GM19438 (cell line): ENCODE measurements around the gene PLD5.
"Not testable (repeated sequence)": the region's sequence is repeated elsewhere in the genome, so short reads cannot be mapped to it uniquely, and the experiment has no call there.

Experiments
- ATAC-seq: cut with Tn5 transposase; IDR thresholded peaks from one replicate; pipeline ENCODE4 v1.9.1; 2021; ENCODE audit warnings: low read depth; ENCODE audit not compliant: unreplicated experiment

PLD5 gene

DNA sequence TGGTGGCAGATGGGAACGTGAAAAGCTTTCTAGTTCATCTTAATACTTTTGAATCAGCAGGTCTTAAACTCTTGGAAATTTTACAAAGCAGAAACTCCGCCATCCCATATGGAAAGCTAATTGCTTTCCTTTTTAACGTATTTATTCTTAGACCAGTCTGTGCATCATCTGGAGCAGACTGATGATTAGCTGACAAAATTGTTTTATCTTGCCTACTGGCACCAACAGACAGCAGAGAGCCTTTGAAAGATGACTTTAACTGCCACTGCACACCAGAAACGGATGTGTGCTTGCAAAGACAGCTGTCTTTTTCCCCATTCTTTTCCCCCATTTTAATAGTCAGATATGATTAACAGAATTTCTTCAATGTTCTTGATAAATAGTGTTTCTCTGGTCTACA is 97.0 kb downstream of the PLD5 start:
- ATAC-seq, result no peak

DNA sequence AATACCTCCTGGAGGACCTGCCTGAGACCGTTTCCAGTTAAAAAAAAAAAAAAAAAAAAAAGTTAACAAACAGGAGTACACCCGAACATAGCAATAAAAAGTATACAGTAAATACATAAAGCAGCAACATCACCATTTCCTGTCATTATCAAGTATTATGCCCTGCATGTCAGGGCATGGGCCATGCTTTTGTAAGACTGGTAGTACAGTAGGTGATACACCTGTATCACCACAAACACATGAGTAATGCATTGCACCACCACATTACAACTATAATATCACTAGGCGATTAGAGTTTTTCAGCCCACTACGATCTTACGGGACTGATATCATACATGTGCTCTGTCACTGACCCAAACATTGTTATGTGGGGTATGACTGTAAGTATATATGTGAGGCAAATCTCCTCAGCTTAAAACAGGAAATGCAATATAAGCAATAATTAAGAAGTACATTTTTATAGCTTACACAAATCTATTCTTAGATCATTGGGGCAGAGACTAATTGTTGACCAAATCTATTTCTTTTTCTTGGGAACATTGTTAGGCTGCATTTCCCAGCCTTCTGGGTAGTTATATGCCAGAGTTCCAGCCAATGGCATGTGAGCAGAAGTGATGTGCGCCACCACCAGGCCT is 98.1 kb downstream of the PLD5 start:
- no peak for ATAC-seq

DNA sequence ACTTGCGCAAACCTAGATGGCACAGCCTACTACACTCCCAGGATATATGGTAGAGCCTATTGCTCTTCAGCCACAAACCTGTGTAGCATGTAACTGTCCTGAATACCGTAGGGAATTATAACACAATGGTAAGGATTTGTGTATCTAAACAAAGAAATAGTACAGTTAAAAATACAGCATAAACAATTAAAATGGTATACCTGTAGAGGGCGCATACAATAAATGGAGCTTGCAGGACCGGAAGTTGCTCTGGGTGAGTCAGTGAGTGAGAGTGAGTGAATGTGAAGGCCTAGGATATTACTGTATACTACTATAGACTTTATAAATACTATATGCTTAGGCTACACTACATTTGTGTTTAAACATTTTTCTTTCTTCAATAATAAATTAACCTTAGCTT is 99.3 kb downstream of the PLD5 start:
- no peak for ATAC-seq

DNA sequence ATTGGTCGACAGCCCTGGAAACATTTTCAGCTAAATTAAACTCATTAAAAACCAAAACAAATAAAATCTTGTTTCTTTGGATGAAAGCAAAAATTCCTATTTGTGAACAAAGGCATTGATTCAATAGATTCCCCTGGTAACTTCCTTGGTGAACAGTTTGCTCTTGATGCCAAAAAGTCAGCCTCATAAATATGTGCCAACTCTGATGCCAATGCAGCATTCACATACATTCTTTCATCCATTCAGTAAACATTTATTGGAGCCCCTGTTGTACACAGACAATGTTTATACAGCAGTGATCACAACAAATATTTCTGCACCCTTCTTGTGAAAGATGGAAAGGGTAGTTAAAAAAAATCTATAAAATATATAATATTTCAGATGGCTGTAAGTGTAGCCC is 107.8 kb downstream of the PLD5 start:
- ATAC-seq, result no peak

DNA sequence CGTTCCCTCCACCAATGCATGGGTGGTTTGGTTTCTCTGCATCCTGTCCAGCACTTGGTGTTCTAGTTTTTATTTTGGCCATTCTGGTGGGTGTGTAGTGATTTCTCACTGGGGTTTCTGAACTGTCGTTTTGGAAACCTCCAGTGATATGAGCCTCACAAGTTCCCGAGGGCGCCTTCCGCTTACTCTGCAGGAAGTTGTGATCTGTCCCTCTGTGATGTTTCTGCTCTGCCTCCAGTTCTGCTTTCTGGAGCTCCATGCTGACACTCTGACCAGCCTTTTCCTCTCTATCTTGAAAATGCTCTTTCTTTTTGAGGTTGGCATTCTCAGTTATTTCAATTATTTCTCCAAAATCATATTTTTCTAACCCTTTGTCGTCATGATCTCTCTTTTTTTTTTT is 111.6 kb downstream of the PLD5 start:
- no peak for ATAC-seq

DNA sequence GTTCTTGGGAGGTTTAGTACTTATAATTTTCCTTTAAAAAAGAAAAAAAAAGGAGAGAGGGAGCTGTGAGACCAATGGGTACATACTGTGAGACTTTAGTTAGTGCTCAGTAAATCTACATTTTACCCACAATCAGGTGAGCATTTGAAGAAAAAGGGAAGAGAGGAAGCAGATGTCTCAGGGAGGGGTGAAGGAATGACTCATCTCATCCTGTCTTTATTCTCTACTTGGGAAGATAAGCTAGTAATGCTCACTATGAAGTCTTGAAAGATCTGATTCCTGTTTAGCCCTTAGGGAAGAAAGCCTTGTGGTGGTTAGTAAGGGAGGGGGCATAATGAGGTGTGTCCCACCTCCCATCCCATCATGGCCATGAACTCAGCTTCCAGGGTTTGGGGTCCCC is 112.6 kb downstream of the PLD5 start:
- ATAC-seq, result no peak

DNA sequence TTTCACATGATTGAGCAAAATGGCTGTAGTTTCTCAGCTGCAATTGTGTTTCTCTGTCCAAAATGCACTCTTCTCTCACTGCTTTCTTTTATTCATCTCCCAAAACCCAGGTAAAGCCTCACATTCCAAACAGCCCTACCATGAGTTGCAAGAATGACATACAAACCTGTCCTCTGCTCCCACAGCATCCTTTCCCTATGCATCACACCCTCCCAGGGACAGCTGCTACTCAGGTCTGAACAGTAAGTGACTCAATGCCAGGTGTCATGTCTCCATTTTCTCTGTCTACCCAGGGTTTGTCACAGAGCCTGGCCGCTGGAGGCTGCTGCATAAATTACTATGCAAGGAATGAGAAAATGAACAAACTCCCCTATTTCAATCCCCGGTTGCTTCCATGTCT is 118.5 kb downstream of the PLD5 start:
- ATAC-seq, result no peak

DNA sequence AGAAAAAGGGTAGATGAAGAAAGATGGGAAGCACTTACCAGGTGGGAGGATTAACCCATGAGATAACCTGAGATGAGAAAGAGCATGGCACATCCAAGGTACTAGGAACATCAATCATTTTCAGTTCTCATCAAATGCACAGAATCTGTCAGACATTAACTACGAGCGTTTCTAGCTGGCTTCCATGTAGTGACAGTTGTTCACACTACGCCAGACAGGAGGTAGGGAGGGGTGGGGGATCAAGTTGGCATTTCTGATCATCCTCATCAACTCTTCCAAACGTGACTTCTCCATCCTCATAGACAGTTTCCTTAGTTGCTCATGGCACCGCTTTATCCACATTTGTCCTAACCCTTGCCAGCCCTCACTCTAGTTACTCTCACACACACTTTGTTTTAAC is 120.2 kb downstream of the PLD5 start:
- no peak for ATAC-seq

DNA sequence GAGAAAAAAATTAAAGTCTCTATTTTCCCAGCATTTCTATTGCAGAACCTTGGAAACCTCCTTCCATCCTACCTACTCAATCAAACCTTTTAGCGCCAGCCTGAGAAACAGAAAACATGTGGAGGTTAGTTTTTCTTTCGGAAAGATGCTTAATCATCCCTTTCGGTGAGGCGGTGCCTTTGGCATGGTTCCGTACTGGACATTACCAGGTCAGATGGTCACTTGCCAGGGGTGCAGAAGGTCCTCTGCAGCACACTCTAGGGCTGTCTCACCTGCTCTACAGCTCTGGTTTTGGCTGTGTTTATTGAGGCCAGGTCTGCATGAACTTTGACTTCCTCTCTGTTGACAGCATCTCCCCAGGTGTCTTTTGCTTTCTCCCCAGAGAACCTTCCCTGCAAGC is 121.5 kb downstream of the PLD5 start:
- ATAC-seq, result no peak

DNA sequence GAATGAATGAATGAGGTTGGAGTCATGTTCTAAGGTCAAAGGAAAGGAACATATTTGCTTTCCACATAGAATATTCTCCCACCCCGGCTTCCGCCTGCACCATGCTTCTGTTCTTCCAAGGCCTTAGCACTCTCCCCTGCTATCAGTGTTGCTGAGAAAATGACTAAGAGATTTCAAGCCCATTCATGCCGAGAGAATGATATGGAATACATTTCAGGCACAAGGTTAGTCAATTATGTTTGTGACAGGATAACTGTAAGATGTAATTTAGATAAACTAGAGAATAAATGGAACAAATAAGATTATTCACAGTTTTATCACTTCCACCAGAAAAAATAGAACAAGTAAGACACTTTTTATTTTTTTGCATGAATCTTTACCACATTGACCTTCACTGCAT is 122.6 kb downstream of the PLD5 start:
- ATAC-seq, result no peak

DNA sequence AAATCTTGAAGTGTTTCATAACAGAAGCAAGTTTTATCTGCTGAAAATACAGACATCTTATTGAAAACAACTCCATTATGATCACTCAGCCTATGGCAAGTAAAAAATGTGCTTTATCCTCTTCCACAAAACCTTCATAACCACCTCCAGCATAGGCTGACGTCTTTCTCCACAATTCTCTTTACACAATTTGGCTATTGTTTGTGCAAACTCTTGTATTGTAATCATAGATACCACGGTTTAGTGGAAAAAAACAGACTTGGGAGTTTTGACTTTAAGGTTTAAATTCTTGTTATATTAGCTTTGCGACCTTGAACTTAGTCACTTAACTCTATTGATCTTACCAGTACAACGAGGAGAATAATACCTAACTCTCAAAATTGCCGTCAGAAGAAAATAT is 126.1 kb downstream of the PLD5 start:
- ATAC-seq, result no peak

DNA sequence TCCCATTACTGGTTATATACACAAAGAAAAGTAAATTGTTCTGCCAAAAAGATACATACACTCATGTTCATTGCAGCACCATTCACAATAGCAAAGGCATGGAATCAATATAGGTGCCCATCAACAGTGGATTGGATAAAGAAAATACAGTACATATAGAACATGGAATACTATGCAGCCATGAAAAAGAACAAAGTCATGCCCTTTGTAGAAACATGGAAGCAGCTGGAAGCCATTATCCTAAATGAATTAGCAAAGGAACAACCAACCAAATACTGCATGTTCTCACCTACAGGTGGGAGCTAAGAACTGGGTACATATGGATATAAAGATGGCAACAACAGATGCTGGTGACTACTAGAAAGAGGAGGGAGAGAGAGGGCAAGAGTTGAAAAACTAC is 132.6 kb downstream of the PLD5 start:
- no peak for ATAC-seq

DNA sequence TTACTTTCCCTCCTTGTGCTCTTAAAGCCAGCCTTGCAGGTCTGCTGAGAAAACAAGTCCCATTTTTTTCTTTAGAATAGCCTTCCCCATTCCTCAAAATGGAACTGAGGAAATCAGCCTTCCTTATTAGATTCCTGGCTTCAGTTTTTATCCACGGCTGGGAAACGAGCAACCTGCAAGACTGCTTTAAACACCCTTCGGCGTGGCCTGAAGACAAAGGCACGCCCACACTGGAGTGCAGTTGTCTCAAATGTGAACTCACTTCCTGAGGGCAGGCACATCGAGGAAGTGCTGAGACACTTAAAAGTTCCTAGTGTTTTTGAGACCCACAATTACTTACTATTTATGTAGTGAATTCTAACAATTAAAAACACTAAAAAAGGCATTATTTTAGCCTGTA is 148.4 kb downstream of the PLD5 start:
- not testable (repeated sequence) for ATAC-seq

DNA sequence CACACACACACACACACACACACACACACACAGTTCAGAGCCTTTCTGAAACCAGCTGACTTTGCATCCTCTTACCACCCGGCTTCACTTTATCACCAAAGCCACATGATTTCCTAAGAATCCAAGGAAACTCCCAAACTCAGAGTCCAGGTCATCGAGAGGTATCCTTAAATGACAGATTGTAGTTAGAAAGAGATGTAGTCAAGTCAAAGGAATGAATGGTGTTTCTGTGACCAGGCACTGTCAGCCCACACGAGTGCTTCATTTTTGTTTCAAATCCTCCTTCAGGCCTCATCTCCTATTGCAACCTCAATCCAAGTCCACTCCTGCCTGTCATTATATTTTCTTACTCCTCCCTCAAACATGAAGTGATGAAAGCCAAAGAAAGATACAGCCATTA is 174.1 kb downstream of the PLD5 start:
- not testable (repeated sequence) for ATAC-seq

DNA sequence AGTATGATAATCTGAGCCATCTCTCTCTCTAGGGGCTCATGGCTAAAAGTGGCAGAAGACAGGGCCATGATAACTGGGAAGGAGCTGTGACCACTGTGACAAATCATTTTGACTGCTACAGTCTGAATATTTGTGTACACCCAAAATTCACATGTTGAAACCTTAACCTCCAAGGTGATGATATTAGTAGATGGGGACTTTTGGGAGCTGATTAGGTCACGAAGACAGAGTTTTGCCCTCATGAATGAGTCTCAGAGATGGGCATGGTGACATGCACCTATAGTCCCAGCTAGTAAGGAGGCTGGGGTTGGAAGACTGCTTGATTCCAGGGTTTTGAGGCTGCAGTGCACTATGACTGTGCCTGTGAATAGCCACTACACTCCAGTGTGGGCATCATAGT is 174.9 kb downstream of the PLD5 start:
- ATAC-seq, result no peak

DNA sequence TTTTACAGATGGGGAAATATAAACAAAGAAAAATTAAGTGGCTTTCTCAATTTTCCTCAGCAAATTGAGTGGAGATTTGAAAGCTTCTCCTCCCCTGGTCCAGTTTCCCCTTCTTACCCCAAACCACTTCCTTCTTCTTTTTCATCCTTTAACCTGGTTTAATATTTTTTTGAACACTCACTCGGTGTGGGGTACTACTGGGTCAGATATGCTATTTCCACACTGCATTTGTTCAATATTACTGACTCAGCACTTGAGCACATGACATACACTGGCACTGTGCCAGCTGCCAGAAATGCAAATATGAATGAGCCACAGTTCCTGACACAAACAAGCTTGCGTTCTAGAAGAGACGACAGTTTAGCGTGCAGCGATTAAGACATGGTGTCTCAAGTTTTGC is 193.6 kb downstream of the PLD5 start:
- peak; percentile 81 for ATAC-seq

DNA sequence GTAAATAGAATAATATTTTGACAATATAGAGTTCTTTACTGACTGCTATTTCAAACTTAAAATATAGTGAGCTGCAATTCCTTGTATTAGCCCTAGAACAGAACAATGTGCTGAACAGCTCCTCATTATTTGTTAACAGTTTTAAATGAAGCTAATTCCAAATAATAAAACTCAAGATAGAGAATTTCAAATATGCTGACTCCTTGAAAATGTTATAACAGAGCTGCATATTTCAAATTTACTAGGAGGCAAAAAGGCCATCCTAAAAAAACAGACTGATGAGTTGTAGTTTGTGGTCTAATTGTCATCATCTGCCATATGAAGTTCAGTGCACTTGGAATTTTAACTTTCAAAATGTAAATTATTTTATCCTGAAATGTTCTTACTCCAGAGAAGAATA is 197.1 kb downstream of the PLD5 start:
- ATAC-seq, result not testable (repeated sequence)

DNA sequence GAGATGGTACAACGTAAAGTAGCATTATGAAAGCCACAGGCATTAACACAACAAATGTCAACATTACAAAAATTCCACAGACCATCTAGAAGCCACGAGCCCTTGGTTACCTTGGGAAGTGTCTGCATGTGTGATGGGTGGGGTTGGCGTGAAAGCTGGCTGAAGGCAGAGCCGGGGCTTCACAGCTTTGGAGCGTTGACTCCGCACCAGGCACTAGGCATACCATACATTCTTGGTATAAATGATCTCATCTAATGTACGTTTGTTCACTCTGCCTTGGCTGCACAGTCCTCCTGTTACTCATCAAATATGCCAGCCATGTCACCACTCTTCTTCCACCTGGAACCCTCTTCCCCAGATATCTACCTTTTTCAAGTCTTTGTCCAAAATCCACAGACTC is 202.5 kb downstream of the PLD5 start:
- ATAC-seq, result not testable (repeated sequence)

DNA sequence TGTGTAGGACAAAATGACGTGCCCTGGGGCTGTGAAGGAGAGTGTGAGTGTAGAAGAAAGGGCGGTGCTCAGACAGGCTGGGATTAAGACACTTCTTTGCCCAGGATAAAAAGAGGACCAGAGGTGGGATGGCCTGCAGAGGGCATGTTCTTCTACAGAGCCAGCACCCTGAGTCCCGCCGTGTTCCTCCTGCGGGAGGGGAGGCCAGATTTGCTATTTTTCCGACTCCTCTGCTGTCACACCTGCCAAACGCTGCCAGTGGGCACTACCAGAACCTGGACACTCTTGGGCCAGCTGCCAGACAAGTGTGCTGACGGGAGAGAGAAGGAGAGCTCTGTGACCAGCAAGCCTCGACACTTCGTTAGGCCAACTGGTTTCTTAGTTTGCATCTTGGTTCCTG is 206.4 kb downstream of the PLD5 start:
- ATAC-seq, result no peak

DNA sequence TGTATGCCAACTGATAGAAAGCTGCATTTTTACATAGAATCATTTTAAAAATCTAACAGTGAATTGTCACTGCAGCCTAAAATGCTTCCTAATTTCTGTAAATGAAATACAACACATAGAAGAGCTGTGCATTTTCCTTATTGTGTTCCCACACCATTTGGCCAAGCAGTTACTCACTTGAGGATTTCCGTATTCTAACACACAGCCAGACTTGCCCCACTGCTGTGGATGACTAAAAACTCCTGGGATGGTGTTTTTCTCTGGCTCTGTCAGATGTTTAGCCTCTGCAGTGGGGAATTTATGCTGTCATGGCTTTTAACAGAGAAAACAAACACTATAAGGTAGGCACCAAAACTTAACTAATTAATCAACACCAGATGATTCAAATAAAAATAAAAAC is 209.6 kb downstream of the PLD5 start:
- not testable (repeated sequence) for ATAC-seq

DNA sequence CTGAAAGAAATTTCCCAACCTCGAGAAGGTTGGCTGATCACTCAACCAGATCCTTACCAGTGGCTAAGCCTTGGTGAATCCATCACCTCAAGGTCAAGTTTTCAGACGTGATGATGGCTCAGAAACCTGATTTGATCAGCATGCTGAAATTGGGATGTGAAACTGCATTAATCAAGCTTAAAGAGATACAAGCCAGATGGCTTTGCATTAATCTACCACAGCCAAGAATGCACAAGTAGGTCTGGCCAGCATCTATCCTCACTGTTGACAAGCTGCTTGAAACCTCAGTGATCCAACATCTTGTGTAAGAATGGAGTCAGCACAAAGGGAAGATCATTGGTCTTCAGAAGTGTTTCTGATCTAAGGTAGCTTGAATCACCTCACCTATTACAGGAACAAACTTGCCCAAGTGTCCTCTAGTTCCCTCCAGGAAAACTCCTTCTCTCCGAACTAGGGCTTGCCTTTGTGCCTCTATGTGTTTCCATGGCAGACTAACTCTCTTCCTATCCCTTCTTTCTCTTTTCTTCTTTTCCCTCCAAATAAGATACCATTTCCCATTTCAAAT is 210.3 kb downstream of the PLD5 start:
- not testable (repeated sequence) for ATAC-seq

DNA sequence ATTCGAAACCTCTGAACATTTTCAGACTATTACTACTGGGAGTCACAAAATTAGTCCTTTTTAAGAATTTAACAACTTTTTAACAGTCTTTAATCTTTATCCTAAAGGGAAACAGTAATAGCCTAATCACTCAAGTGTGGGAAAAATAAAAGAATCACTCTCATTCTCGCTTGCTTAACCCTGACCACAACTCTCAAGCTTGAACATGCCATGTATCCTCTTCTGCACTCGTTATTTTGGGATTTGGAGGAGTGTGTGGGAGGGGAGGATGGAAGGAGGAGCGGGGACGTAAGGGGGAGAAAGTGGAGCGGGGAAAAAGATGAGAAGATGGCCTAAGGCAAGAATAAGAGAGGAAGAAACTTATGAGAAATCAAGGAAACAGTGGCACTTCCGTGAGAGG is 215.8 kb downstream of the PLD5 start:
- not testable (repeated sequence) for ATAC-seq

DNA sequence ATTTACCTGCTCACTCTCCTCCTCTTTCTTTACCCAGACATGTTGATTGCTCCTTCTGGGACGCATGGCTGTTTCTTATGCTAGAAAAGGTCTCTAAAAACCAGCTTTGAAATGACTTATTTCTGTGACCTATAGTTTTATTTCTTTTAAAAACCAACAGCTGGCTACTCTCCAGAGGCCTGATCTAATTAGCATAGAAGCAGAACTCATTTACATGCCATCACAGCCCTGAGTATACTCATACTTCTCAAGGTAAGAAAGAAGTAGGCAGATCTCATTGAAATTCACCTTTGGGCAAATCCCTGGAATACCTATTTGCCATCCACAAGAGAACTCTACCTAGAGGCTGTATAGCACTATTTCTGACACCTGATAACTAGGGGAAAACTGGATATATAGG is 230.7 kb downstream of the PLD5 start:
- not testable (repeated sequence) for ATAC-seq
